HFF-Myc (cell line): ENCODE measurements around the gene COG5.

Source experiments
- DNase-seq: peaks from one replicate; pipeline ENCODE4 v3.0.0-alpha.2; 2011; ENCODE audit warnings: low read depth; ENCODE audit errors: extremely low read depth
- H3K4me3 ChIP-seq: replicated peaks from 2 replicates; pipeline ENCODE4 v1.5.1; 2011; ENCODE audit warnings: low read depth, mild to moderate bottlenecking, control low read depth, low read length
- CTCF ChIP-seq: IDR thresholded peaks from 2 replicates; pipeline ENCODE4 v1.5.1; 2012; ENCODE audit warnings: mild to moderate bottlenecking, low read depth, low read length, control low read depth; ENCODE audit errors: missing control alignments

The COG5 gene

DNA sequence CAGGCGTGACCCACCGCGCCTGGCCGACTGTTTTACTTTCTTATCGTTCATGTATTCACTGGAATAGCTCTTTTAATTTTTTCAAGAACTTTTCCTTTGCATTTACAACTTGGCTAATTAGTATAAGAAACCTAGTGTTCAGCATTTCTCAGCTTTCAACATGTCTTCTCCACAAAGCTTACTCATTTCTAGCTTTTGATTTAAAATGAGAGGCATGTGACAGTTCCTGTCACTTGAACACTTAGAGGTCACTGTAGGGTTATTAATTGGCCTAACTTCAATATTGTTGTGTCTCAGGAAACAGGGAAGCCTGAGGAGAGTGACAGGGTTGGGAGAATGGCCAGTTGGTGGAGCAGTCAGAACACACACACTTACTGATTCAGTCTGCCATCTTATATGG is 218.9 kb downstream of the COG5 start:
- DNase-seq, result no peak
- no peak overlapping the region for H3K4me3 ChIP-seq
- no peak for TF ChIP-seq CTCF

DNA sequence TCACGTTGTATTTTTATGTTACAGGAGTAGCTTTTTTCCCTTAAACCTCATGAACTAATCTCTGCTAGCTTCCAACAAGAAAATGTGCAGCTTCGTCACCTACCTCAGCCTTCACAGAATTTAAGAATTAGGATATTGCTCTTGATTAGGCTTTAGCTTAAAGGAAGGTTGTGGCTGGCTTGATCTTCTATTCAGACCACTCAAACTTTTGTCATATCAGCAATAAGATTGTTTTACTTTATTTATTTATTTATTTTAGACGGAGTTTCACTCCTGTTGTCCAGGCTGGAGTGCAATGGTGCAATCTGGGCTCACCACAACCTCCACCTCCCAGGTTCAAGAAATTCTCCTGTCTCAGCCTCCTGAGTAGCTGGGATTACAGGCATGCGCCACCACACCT is 219.4 kb downstream of the COG5 start:
- DNase-seq, result no peak
- H3K4me3 ChIP-seq, result no peak overlapping the region
- no peak for TF ChIP-seq CTCF

DNA sequence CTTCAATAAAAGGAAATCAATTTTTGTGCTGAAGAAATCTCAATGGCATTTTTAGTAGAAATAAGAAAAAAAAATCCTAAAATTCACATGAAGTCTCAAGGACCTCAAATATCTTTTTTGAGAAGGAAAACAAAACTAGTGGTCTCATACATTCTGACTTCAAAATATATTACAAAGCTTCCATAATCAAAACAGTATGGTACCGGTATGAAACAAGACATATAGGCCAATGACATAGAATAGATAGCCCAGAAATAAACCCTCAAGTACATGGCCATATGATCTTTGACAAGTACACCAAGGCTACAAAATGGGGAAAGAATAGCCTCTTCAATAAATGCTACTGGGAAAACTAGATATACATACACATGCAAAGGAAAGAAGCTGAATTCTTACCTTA is 225.6 kb downstream of the COG5 start:
- no peak for TF ChIP-seq CTCF
- no peak for DNase-seq
- no peak overlapping the region for H3K4me3 ChIP-seq

DNA sequence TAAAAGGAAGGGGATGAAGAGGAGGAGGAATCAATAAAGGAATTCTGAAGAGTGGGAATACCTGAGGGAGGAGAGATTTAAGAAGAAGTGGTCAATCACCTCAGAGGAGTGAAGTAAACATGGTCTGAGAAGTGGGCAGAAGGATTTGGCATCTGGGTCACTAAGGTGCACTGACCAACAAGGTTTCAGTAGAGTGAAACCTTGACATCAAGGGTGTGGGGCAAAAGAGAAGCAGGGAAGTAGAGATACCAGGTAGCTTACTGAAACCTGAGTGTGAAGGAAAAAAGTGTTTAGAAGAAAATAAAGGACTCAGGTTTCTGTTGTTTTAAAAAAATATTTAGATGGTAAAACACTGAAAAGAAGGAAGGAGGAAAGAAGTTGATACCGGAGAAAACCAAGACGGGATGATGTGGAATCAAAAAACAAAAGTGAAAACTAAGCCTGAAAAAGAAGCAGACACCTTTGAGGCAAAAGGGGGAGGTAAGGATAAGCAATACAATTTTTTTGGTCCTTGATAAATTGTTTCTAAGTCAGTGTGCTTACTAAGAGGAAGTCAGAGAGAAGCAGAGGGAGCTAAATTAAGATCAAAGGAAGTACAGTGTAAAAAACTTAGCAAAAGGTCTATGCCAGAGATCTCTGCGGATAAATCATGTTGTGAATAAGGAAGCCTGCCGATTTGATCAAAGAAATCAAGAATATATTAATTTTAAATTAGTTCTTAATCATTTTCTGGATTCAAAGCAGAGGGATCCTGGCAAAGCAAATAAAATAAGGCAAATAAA is 231.0 kb downstream of the COG5 start:
- no peak for TF ChIP-seq CTCF
- H3K4me3 ChIP-seq, result no peak overlapping the region
- no peak for DNase-seq

DNA sequence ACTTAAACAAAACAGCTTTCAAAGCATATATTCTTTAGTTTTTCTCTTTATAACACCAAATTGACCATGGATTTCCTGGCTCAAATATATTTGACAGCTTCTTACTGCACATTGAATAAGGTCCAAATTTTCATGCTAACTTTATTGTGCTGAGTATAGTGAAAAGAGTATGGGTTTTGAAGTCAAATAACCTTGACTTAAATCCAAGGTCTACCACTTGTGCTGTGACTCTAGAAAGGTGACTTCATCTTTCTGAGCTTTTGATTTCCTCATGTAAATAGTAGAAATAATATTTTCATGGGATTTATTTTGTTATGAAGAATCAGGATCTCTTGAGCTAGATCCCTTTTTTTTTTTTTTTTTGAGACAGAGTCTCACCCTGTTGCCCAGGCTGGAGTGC is 233.2 kb downstream of the COG5 start:
- TF ChIP-seq CTCF, result no peak
- no peak overlapping the region for H3K4me3 ChIP-seq
- no peak for DNase-seq

- no peak for TF ChIP-seq CTCF
- DNase-seq, result no peak
- no peak overlapping the region for H3K4me3 ChIP-seq
Observed at GRCh38 chr7:107327986-107328569, 235.6 kb downstream of the COG5 start.
